ENCODE measurements around the gene MSI2.
"Not testable (repeated sequence)": the region's sequence is repeated elsewhere in the genome, so short reads cannot be mapped to it uniquely, and the experiment has no call there.

The MSI2 gene

DNA sequence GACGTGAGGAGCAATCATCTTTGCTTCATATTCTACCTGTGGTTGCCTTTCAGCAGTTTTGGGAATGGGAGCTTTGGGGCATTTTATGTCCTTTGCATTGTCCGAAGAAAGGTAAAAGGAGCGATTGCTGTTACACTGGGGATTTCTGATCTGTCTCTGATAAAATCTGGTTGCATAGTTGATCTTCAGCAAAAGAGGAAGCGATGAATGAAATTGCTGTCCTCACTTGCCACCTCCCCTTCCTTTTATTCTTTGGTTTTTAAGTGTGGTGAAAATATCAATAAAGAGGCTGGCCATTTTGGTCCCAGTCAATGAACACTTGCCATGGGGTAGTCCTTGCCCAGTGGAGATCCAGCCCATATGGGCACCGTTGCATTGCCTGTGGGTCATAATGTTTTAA lies 236.8 kb downstream of the MSI2 start:
- Histone ChIP-seq H3K4me3 (ENCODE audit: low read depth, low read length) (no peak overlapping the region), H3K27me3 (ENCODE audit: insufficient read depth, low read depth, severe bottlenecking) (no peaks in the 10 kb centered on the region), H3K9me3 (ENCODE audit: severe bottlenecking) (no peaks in the 10 kb centered on the region), H3K36me3 (peaks cover 31% of the 10 kb centered on the region), H3K27ac (no peak overlapping the region)
- TF ChIP-seq CTCF (IDR thresholded peaks at IDR 0.05; ENCODE audit: low read depth, low read length) = no peak
- DNase-seq = no peak

DNA sequence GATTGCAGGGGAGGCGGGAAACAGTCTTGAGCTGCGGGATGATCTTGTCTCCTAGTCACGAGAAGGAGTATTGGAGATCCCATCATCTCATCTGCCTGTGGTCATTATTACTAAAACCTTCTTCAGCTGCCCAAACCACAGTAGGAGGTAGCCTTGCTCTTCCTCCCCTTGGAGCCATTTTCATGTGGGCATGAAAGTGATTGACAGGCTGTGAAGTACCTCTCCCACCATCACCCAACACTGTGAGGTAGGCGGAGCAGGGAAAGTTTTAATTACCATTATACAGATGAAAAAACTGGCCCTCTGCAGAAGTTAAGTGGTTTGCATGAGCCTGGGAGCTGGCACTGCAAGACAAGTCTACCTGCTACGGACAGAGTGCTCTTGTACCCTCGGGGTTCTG lies 237.3 kb downstream of the MSI2 start:
- Histone ChIP-seq H3K27ac (no peak overlapping the region), H3K4me3 (ENCODE audit: low read depth, low read length) (no peak overlapping the region)

GRCh38 chr17:57494443-57494842 lies 238.1 kb downstream of the MSI2 start:
- Histone ChIP-seq H3K9me3 (ENCODE audit: severe bottlenecking) (no peaks in the 10 kb centered on the region), H3K27me3 (ENCODE audit: insufficient read depth, low read depth, severe bottlenecking) (no peaks in the 10 kb centered on the region), H3K4me3 (ENCODE audit: low read depth, low read length) (no peak overlapping the region), H3K27ac (no peak overlapping the region), H3K36me3 (peaks cover 25% of the 10 kb centered on the region)
- no peak for TF ChIP-seq CTCF (IDR thresholded peaks at IDR 0.05; ENCODE audit: low read depth, low read length)
- DNase-seq = no peak

More for the DNA sequence above, 237.3 kb downstream of the MSI2 start:
- Histone ChIP-seq H3K36me3 (peaks cover 30% of the 10 kb centered on the region), H3K27me3 (ENCODE audit: insufficient read depth, low read depth, severe bottlenecking) (no peaks in the 10 kb centered on the region), H3K9me3 (ENCODE audit: severe bottlenecking) (no peaks in the 10 kb centered on the region)
- TF ChIP-seq CTCF (IDR thresholded peaks at IDR 0.05; ENCODE audit: low read depth, low read length) = no peak
- DNase-seq = no peak

- no peaks in the 10 kb centered on the region for H3K9me3 ChIP-seq (ENCODE audit: severe bottlenecking)
- TF ChIP-seq CTCF (IDR thresholded peaks at IDR 0.05; ENCODE audit: low read depth, low read length) = no peak
- peaks cover 25% of the 10 kb centered on the region for H3K36me3 ChIP-seq
- no peak for DNase-seq
- no peak overlapping the region for H3K4me3 ChIP-seq (ENCODE audit: low read depth, low read length)
- H3K27ac ChIP-seq = no peak overlapping the region; the same call in 1 of the 2 replicates
- no peaks in the 10 kb centered on the region for H3K27me3 ChIP-seq (ENCODE audit: insufficient read depth, low read depth, severe bottlenecking)
Observed at GRCh38 chr17:57495771-57496170, 239.4 kb downstream of the MSI2 start.

DNA sequence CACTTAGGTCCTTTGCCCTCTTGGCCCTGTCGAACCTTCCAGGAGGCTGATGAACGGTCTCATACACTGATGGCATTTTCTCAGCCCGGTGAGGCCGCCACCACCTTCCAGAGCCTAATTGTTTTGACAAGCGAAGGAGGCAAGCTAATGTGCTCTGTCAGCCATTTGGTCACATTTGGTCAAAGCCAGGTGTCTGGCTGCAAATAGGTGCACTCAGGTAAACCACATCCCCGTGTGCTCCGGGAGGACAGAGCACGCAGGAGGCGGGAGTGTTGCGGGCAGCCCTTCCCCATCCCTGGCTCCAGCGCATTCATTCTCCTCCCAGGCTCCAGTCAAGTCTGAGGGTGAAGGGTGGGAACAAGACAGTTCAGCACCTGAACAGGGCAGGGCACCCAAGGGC lies 240.1 kb downstream of the MSI2 start:
- no peaks in the 10 kb centered on the region for H3K9me3 ChIP-seq (ENCODE audit: severe bottlenecking)
- no peaks in the 10 kb centered on the region for H3K27me3 ChIP-seq (ENCODE audit: insufficient read depth, low read depth, severe bottlenecking)
- H3K36me3 ChIP-seq = peaks cover 25% of the 10 kb centered on the region
- no peak overlapping the region for H3K4me3 ChIP-seq (ENCODE audit: low read depth, low read length)
- no peak for DNase-seq
- no peak for TF ChIP-seq CTCF (IDR thresholded peaks at IDR 0.05; ENCODE audit: low read depth, low read length)
- no peak overlapping the region for H3K27ac ChIP-seq

- Histone ChIP-seq H3K27ac (no peak overlapping the region), H3K9me3 (ENCODE audit: severe bottlenecking) (no peaks in the 10 kb centered on the region), H3K4me3 (ENCODE audit: low read depth, low read length) (no peak overlapping the region), H3K36me3 (peaks cover 20% of the 10 kb centered on the region), H3K27me3 (ENCODE audit: insufficient read depth, low read depth, severe bottlenecking) (no peaks in the 10 kb centered on the region)
- no peak for DNase-seq
- no peak for TF ChIP-seq CTCF (IDR thresholded peaks at IDR 0.05; ENCODE audit: low read depth, low read length)
Observed at GRCh38 chr17:57498443-57498842, 242.1 kb downstream of the MSI2 start.

DNA sequence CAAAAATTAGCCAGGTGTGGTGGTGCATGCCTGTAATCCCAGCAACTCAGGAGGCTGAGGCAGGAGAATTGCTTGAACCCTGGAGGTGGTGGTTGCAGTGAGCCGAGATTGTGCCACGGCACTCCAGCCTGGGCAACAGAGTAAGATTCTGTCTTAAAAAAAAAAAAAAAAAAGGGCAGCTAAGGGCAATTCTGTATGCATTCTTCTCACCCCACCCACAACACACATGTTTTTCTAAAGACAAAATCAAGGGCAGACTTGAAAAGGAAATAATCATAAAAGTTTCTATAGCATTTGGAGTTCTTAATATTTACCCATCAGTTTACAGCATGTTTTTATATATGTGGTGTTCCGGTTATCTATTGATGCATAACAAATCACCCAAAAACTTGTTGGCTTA lies 242.9 kb downstream of the MSI2 start:
- peaks cover 12% of the 10 kb centered on the region for H3K36me3 ChIP-seq
- not testable (repeated sequence) for DNase-seq; H3K27me3 ChIP-seq (ENCODE audit: insufficient read depth, low read depth, severe bottlenecking); H3K4me3 ChIP-seq (ENCODE audit: low read depth, low read length); H3K9me3 ChIP-seq (ENCODE audit: severe bottlenecking); H3K27ac ChIP-seq
